Testis (tissue), 3 donors: ENCODE data around the gene AUTS2. TPM values are rescaled to one million over a fixed set of nuclear protein-coding genes. Genes with fewer than 3 reads are reported as not detected.
A peak's percentile ranks its signal among the peaks of the same experiment; 100 is the strongest.

Experiments used
- DNase-seq: peaks from one replicate; pipeline ENCODE4 v3.0.0-alpha.2; 2019
- H3K27ac ChIP-seq, 2 donors: fragments of 200-600 bp; sonication (generic); one replicate each; pipeline ENCODE4 v1.5.1; 2019
- H3K27me3 ChIP-seq: fragments of 200-600 bp; sonication (generic); one replicate; pipeline ENCODE4 v1.5.1; 2019
- H3K36me3 ChIP-seq: fragments of 200-600 bp; sonication (generic); one replicate; pipeline ENCODE4 v1.5.1; 2017; ENCODE audit warnings: low read depth; ENCODE audit errors: missing control alignments
- H3K4me1 ChIP-seq: fragments of 200-600 bp; sonication (generic); one replicate; pipeline ENCODE4 v1.5.1; 2019
- H3K4me3 ChIP-seq, 2 donors: fragments of 200-600 bp; sonication (generic); one replicate each; pipeline ENCODE4 v1.5.1; 2017 to 2019
- H3K9me3 ChIP-seq: fragments of 200-600 bp; sonication (generic); one replicate; pipeline ENCODE4 v1.5.1; 2017
- POLR2A ChIP-seq: fragments of 450-650 bp; IDR thresholded peaks from one replicate; pipeline ENCODE4 v1.6.1; 2017; ENCODE audit warnings: antibody characterized with exemption, mild to moderate bottlenecking, moderate library complexity
- WGBS, 2 donors: methylation state at CpG; one replicate each; pipeline ENCODE4 v1.1.5; 2018; 5-methylcytosine and 5-hydroxymethylcytosine counted together
- intact Hi-C: fragments of 100-400 bp; cut with DNase I; formaldehyde crosslinking; loops from one replicate; pipeline ENCODE4 v1.15.1; 2023; ENCODE audit warnings: low total_unique reads
- polyA plus RNA-seq: library from polyadenylated mRNA; stranded (reverse); fragments of 350-450 nt; fragmentation: Illumina TruSeq; extraction: RNeasy Lipid Tissue Mini Kit (QIAGEN cat#74804); gene quantifications from one replicate; pipeline ENCODE4 v1.2.3, GENCODE V29; 2014; ENCODE audit warnings: low read depth, low replicate concordance; ENCODE audit not compliant: insufficient read depth
- total RNA-seq, 2 donors: library from RNA; depleted of rRNA; stranded (reverse); fragments of >200 nt; gene quantifications; one replicate each; pipeline ENCODE4 v1.2.3, GENCODE V29; 2016
- TF ChIP-seq, protein P1 (sequence below), 3 experiments: fragments of 450-650 bp in 2 of 3; fragments of 200-600 bp in 1 of 3; sonication (generic) in 1 of 3; IDR thresholded peaks; one replicate each; pipeline ENCODE4 v1.5.1; 2016 to 2019; ENCODE audit warnings: antibody characterized with exemption in 3 of 3, mild to moderate bottlenecking in 2 of 3, moderate library complexity in 1 of 3

The AUTS2 gene
- total and polyA plus RNA-seq, 3 donors from 2014 or later = 21.3 to 75.5 (median 56.1) TPM

DNA sequence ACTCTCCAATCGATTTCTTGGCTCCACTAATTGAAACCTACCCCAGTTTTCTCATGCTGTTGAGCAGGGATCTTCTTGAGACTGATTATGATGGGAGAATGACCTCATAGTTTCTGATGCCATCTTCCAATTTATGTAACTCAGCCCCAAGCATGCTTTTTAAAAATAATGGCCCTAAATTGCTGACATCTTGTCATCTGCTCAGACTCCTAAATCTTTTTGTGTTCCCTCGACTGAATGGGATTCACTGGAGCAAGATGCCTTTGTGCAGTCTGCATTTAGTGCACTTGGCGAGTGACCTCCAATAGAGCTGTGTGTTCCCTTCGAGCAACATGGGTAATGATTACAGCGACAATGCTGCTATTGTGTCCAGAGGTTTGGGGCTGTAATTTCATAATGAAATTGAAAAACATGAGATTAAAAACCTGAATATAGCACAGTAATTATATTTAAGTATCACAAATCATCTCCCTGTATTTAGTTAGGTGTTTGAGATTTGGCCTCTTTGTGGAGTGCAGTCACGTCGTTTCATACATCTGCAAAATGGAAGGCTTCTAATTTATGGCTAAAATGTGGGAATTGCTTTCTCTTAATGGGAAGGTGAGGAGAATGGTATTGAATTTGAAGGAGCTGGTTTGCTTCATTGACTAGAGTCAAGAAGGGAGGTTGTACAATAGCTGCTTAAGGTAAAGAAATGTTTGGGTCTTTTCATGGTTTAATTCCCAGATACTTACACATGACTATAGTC is 192.9 kb downstream of the AUTS2 start:
- TF ChIP-seq, protein P1, sequence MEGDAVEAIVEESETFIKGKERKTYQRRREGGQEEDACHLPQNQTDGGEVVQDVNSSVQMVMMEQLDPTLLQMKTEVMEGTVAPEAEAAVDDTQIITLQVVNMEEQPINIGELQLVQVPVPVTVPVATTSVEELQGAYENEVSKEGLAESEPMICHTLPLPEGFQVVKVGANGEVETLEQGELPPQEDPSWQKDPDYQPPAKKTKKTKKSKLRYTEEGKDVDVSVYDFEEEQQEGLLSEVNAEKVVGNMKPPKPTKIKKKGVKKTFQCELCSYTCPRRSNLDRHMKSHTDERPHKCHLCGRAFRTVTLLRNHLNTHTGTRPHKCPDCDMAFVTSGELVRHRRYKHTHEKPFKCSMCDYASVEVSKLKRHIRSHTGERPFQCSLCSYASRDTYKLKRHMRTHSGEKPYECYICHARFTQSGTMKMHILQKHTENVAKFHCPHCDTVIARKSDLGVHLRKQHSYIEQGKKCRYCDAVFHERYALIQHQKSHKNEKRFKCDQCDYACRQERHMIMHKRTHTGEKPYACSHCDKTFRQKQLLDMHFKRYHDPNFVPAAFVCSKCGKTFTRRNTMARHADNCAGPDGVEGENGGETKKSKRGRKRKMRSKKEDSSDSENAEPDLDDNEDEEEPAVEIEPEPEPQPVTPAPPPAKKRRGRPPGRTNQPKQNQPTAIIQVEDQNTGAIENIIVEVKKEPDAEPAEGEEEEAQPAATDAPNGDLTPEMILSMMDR (IDR thresholded peaks at IDR 0.05) = no peak
- TF ChIP-seq POLR2A = no peak
- WGBS, 2 donors = 60 to 75% methylated on average over 7 of the region's 7 CpGs

GRCh38 chr7:69791739-69792138 is 193.5 kb downstream of the AUTS2 start:
- Histone ChIP-seq H3K27ac (no peak overlapping the region), H3K4me3 (no peak overlapping the region), H3K36me3 (no peaks in the 10 kb centered on the region), H3K9me3 (no peaks in the 10 kb centered on the region), H3K4me1 (peaks cover 18% of the 10 kb centered on the region), H3K27me3 (no peaks in the 10 kb centered on the region)
- intact Hi-C loops = no loop called here
- no peak for DNase-seq
- WGBS, 2 donors = 59 to 87% methylated on average over 1 of the region's 1 CpG
- TF ChIP-seq, protein P1 (IDR thresholded peaks at IDR 0.05) = no peak
- no peak for TF ChIP-seq POLR2A

More for the DNA sequence above, 192.9 kb downstream of the AUTS2 start:
- H3K4me1 ChIP-seq = peaks cover 18% of the 10 kb centered on the region
- no peak overlapping the region for H3K4me3 ChIP-seq
- H3K36me3 ChIP-seq = no peaks in the 10 kb centered on the region
- no peaks in the 10 kb centered on the region for H3K9me3 ChIP-seq
- peak; percentile 74 for DNase-seq
- intact Hi-C loops = no loop called here
- H3K27ac ChIP-seq = no peak overlapping the region
- no peaks in the 10 kb centered on the region for H3K27me3 ChIP-seq

GRCh38 chr7:69795932-69796331 is 197.7 kb downstream of the AUTS2 start:
- no peaks in the 10 kb centered on the region for H3K36me3 ChIP-seq
- intact Hi-C loops = no loop called here
- peaks cover 12% of the 10 kb centered on the region for H3K4me1 ChIP-seq
- H3K9me3 ChIP-seq = no peaks in the 10 kb centered on the region
- no peak overlapping the region for H3K4me3 ChIP-seq
- 83 to 88% methylated on average over 5 of the region's 5 CpGs for WGBS, 2 donors
- no peak overlapping the region for H3K27ac ChIP-seq
- H3K27me3 ChIP-seq = no peaks in the 10 kb centered on the region
- DNase-seq = no peak
- TF ChIP-seq POLR2A = no peak
- TF ChIP-seq, protein P1 (IDR thresholded peaks at IDR 0.05) = no peak

- Histone ChIP-seq H3K36me3 (no peaks in the 10 kb centered on the region), H3K27ac (no peak overlapping the region), H3K27me3 (no peaks in the 10 kb centered on the region), H3K9me3 (no peaks in the 10 kb centered on the region), H3K4me3 (no peak overlapping the region), H3K4me1 (peaks cover 12% of the 10 kb centered on the region)
- TF ChIP-seq, protein P1 (IDR thresholded peaks at IDR 0.05) = no peak
- no peak for TF ChIP-seq POLR2A
- WGBS, 2 donors = 94 to 98% methylated on average over 2 of the region's 2 CpGs
- no peak for DNase-seq
- intact Hi-C loops = no loop called here
Measured at GRCh38 chr7:69796416-69796815, 198.1 kb downstream of the AUTS2 start.
